Stimulated activated CD4-positive, alpha-beta T cell treated with anti-CD3 and anti-CD28 coated beads, Interleukin-15, amount 100 ng/mL, for 24 hours (primary cell): ENCODE results near the gene SRSF2.
"Not testable (repeated sequence)": the region's sequence is repeated elsewhere in the genome, so short reads cannot be mapped to it uniquely, and the experiment has no call there.

Experiments
- DNase-seq: peaks from one replicate; pipeline ENCODE4 v3.0.0-alpha.2; 2020

SRSF2 gene

GRCh38 chr17:76737082-76737675 is at the start of gene SRSF2:
Gene SRSF2, minus strand, starts transcription at chr17:76737331. Its CDS starts 171 bp downstream, at chr17:76737160.
- DNase-seq: peak; percentile 98

GRCh38 chr17:76784926-76785325 is 47.8 kb upstream of the SRSF2 start:
- no peak for DNase-seq

- DNase-seq: no peak
These were observed 46.0 kb upstream of the SRSF2 start for GRCh38 chr17:76783146-76783545.

- DNase-seq: no peak
These were observed 44.2 kb upstream of the SRSF2 start for GRCh38 chr17:76781056-76781982.

GRCh38 chr17:76775021-76775600 is 38.0 kb upstream of the SRSF2 start:
- no peak for DNase-seq

GRCh38 chr17:76772842-76773525 is 35.9 kb upstream of the SRSF2 start:
- DNase-seq: peak; percentile 60

- DNase-seq: no peak
These were observed 21.4 kb upstream of the SRSF2 start for GRCh38 chr17:76758570-76758969.

GRCh38 chr17:76757256-76757655 is 20.1 kb upstream of the SRSF2 start:
- DNase-seq: no peak

- no peak for DNase-seq
These were observed 18.2 kb upstream of the SRSF2 start for GRCh38 chr17:76755285-76755684.

GRCh38 chr17:76753061-76753961 is 16.2 kb upstream of the SRSF2 start:
- DNase-seq: no peak

- DNase-seq: no peak
These were observed 14.9 kb upstream of the SRSF2 start for GRCh38 chr17:76752006-76752405.

GRCh38 chr17:76751416-76751993 is 14.4 kb upstream of the SRSF2 start:
- no peak for DNase-seq

- no peak for DNase-seq
These were observed 11.5 kb upstream of the SRSF2 start for GRCh38 chr17:76748657-76749056.

GRCh38 chr17:76747716-76748363 is 10.7 kb upstream of the SRSF2 start:
- DNase-seq: no peak

GRCh38 chr17:76745785-76746184 is 8.7 kb upstream of the SRSF2 start:
- peak; percentile 16 for DNase-seq

GRCh38 chr17:76744747-76745146 is 7.6 kb upstream of the SRSF2 start:
- no peak for DNase-seq

GRCh38 chr17:76742958-76743357 is 5.8 kb upstream of the SRSF2 start:
- DNase-seq: no peak

- DNase-seq: no peak
These were observed 3.4 kb upstream of the SRSF2 start for GRCh38 chr17:76740329-76741118.

- not testable (repeated sequence) for DNase-seq
These were observed 2.5 kb upstream of the SRSF2 start for GRCh38 chr17:76739568-76740115.

- DNase-seq: no peak
These were observed 1.3 kb upstream of the SRSF2 start for GRCh38 chr17:76738468-76738850.
